ENCODE measurements around the gene GFOD2.

Gene GFOD2

DNA sequence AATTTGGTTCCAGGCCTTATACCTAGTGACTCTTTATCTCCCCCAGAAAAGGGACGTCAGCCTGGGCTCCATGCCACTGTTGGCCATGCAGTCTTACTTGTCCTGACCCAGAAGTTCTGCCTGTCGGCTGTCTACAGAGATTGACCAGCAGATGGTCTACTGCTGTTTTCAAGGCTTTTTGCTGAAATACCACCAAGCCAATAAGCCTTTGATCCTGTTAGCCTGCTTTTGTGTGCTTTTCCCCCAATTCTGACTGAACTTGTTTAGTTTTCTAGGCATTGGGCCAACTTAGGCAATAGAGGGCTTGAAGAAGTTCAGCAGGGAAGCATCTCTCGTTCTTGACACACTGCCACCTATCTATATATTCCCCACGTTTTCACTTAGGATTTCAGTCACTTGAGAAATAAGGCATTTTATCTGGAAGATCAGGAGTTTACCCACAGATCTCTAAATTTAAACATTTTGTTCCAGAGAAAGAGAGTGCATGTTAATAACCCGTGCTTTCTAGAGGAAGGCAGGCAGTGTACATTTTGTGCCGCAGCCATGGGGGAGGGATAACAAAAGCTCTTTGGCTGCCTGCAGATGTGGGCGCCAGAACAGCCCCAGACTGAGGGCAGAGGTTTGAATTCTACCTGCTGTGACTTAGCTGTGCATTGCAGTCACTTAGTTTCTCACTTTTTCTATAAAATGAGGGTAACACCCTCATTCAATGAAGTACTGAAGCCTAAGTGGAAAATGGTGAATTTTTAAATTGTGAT is 86.5 kb downstream of the GFOD2 start:
- no peak for DNase-seq

DNA sequence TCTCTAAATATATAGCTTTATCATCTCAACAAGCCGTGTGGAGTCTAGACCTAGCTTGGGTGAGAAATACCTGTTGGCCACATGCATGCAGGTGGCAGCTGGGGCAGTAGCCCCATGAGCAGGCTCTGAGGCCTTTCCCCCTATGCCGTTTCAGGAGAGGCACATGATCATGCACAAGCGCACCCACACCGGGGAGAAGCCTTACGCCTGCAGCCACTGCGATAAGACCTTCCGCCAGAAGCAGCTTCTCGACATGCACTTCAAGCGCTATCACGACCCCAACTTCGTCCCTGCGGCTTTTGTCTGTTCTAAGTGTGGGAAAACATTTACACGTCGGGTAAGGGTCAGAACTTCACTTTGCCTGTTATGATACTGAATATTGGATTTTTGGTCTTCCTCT is 90.9 kb downstream of the GFOD2 start:
- DNase-seq: no peak
